Fibroblast of pulmonary artery (primary cell): ENCODE data around the gene PLEKHA8.
"Not testable (repeated sequence)": the region's sequence is repeated elsewhere in the genome, so short reads cannot be mapped to it uniquely, and the experiment has no call there.

ENCODE experiments used
- DNase-seq: peaks from one replicate; pipeline ENCODE4 v3.0.0-alpha.2; 2010; ENCODE audit warnings: low read depth
- H3K4me3 ChIP-seq: replicated peaks from 2 replicates; pipeline ENCODE4 v1.5.1; 2011; ENCODE audit warnings: low read depth, mild to moderate bottlenecking, control low read depth, low read length, moderate library complexity
- TF ChIP-seq, protein P1 (sequence below): IDR thresholded peaks from 2 replicates; pipeline ENCODE4 v1.5.1; 2011; ENCODE audit warnings: mild to moderate bottlenecking, control low read depth, low read length, inconsistent platforms; ENCODE audit errors: missing control alignments

Gene PLEKHA8

GRCh38 chr7:30053068-30053467, 24.9 kb downstream of the PLEKHA8 start:
- no peak overlapping the region for H3K4me3 ChIP-seq
- no peak for DNase-seq
- TF ChIP-seq, protein P1, sequence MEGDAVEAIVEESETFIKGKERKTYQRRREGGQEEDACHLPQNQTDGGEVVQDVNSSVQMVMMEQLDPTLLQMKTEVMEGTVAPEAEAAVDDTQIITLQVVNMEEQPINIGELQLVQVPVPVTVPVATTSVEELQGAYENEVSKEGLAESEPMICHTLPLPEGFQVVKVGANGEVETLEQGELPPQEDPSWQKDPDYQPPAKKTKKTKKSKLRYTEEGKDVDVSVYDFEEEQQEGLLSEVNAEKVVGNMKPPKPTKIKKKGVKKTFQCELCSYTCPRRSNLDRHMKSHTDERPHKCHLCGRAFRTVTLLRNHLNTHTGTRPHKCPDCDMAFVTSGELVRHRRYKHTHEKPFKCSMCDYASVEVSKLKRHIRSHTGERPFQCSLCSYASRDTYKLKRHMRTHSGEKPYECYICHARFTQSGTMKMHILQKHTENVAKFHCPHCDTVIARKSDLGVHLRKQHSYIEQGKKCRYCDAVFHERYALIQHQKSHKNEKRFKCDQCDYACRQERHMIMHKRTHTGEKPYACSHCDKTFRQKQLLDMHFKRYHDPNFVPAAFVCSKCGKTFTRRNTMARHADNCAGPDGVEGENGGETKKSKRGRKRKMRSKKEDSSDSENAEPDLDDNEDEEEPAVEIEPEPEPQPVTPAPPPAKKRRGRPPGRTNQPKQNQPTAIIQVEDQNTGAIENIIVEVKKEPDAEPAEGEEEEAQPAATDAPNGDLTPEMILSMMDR: no peak

GRCh38 chr7:30057741-30058140, 29.5 kb downstream of the PLEKHA8 start:
- no peak for DNase-seq
- no peak overlapping the region for H3K4me3 ChIP-seq
- TF ChIP-seq, protein P1: no peak

DNA sequence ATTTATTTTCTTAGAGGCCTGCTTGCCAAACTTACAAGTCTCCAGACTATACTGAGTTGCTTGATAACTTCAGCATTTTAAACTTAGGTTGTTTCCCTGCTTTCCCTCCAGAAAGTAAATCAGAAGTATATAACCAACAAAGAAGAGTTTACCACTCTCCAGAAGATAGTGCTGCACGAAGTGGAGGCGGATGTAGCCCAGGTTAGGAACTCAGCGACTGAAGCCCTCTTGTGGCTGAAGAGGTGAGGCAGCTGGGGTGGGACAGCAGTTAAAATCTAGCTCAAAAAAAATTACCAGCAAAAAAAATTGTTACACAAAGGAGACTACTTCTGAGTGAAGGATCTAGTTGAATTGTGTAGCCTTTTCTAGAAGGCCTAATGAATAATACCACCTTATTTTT, 33.6 kb downstream of the PLEKHA8 start:
- not testable (repeated sequence) for H3K4me3 ChIP-seq
- DNase-seq: peak; percentile 51

GRCh38 chr7:30062587-30062986, 34.4 kb downstream of the PLEKHA8 start:
- DNase-seq: peak; percentile 69
- no peak overlapping the region for H3K4me3 ChIP-seq
- TF ChIP-seq, protein P1: peak; percentile 80

More for the DNA sequence above, 33.6 kb downstream of the PLEKHA8 start:
- TF ChIP-seq, protein P1: peak; percentile 59

GRCh38 chr7:30065746-30066145, 37.5 kb downstream of the PLEKHA8 start:
- TF ChIP-seq, protein P1: no peak
- no peak overlapping the region for H3K4me3 ChIP-seq
- DNase-seq: no peak

DNA sequence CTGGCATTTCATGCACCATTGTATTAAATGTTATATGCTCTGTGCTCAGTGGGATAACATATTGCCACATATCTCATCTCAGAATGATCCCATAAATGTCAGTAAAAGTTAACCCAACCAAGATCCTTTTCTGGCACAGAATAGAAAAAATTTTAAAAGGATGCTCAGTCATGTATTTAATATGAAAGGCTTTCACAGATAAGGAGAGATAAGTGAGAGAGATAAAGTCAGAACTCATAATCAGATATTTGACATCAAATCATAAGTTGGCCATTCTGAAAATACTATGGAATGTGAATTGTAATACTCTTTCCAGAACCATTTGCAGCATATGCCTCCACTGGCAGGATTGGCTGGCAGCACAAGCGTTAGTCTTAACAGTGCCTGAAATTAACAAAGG, 38.5 kb downstream of the PLEKHA8 start:
- TF ChIP-seq, protein P1: no peak
- H3K4me3 ChIP-seq: no peak overlapping the region
- no peak for DNase-seq

- TF ChIP-seq, protein P1: no peak
- peak; percentile 79 for DNase-seq
- no peak overlapping the region for H3K4me3 ChIP-seq
Measured at GRCh38 chr7:30068117-30068516, 39.9 kb downstream of the PLEKHA8 start.
